K562 (cell line): Measurements from ENCODE around the gene ZBTB26. TPM values are rescaled to one million over a fixed set of nuclear protein-coding genes. Genes with fewer than 3 reads are reported as not detected.
A peak's percentile ranks its signal among the peaks of the same experiment; 100 is the strongest.

Experiments used
- CBX2 ChIP-seq: fragments of 200-600 bp; sonication (generic); IDR thresholded peaks from one replicate; pipeline ENCODE4 v1.6.1; 2012; ENCODE audit warnings: mild to moderate bottlenecking, low read length, inconsistent platforms; ENCODE audit not compliant: insufficient read depth, poor library complexity, severe bottlenecking
- ELF2 ChIP-seq: fragments of 250-450 bp; sonication (Bioruptor Pico); IDR thresholded peaks from 2 replicates; pipeline ENCODE4 v1.5.0; 2021; ENCODE audit warnings: mild to moderate bottlenecking
- HNRNPK ChIP-seq: fragments of 200-400 bp; formaldehyde crosslinking; IDR thresholded peaks from one replicate; pipeline ENCODE4 v1.6.1; 2018; ENCODE audit warnings: mild to moderate bottlenecking, low read depth, low read length; ENCODE audit not compliant: poor library complexity, severe bottlenecking
- KLF13 ChIP-seq: fragments of 450-650 bp; IDR thresholded peaks from 2 replicates; pipeline ENCODE4 v1.6.1; 2016; ENCODE audit warnings: missing genetic modification characterization, low read depth, mild to moderate bottlenecking, missing compliant biosample characterization, moderate library complexity, borderline replicate concordance
- MAFK ChIP-seq: IDR thresholded peaks from 2 replicates; pipeline ENCODE4 v1.6.1; 2011; ENCODE audit warnings: low read length, improper control_type of control experiment
- MEIS2 ChIP-seq: fragments of 450-650 bp; IDR thresholded peaks from 2 replicates; pipeline ENCODE4 v1.6.1; 2014; ENCODE audit warnings: mild to moderate bottlenecking; ENCODE audit not compliant: partially characterized antibody
- NELFE ChIP-seq: IDR thresholded peaks from 2 replicates; pipeline ENCODE4 v1.6.1; 2011; ENCODE audit warnings: mild to moderate bottlenecking; ENCODE audit not compliant: insufficient read depth, insufficient read length
- PHF20 ChIP-seq: fragments of 450-650 bp; IDR thresholded peaks from 2 replicates; pipeline ENCODE4 v1.6.1; 2018; ENCODE audit not compliant: partially characterized antibody
- RUNX1 ChIP-seq: sonication (generic); IDR thresholded peaks from 2 replicates; pipeline ENCODE4 v1.6.1; 2016; ENCODE audit warnings: antibody characterized with exemption, low read depth
- STAT5A ChIP-seq: IDR thresholded peaks from 2 replicates; pipeline ENCODE4 v1.6.1; 2012; ENCODE audit warnings: low read length, inconsistent platforms, borderline replicate concordance
- TEAD1 ChIP-seq, 2 experiments: fragments of 450-650 bp in 1 of 2; sonication (generic) in 1 of 2; formaldehyde crosslinking; IDR thresholded peaks; 2 replicates each; pipeline versions ENCODE4 v1.4.0 to v1.8.0; 2020 to 2022; ENCODE audit warnings: mild to moderate bottlenecking in 2 of 2, missing genetic modification reagents in 1 of 2
- ZFP91 ChIP-seq: sonication (generic); formaldehyde crosslinking; IDR thresholded peaks from 2 replicates; pipeline ENCODE4 v1.8.0; 2022; ENCODE audit warnings: mild to moderate bottlenecking, missing genetic modification reagents
- ZFX ChIP-seq: sonication (generic); formaldehyde crosslinking; IDR thresholded peaks from 2 replicates; pipeline ENCODE4 v1.8.0; 2022; ENCODE audit warnings: mild to moderate bottlenecking, missing genetic modification reagents, moderate library complexity
- ZNF239 ChIP-seq: fragments of 250-450 bp; sonication (Bioruptor Pico); IDR thresholded peaks from 2 replicates; pipeline ENCODE4 v1.4.0; 2020; ENCODE audit warnings: mild to moderate bottlenecking
- polyA plus RNA-seq, 8 experiments: library from polyadenylated mRNA; depleted of rRNA in 4 of 8; stranded (reverse) in 5 of 8; unstranded in 3 of 8; fragments of >200 nt; fragmentation: Nextera tagmentation in 2 of 8; fragmentation: Illumina TruSeq in 1 of 8; extraction: Ambion mirVana in 2 of 8; extraction: Trizol in 1 of 8; gene quantifications; 2 replicates each; pipeline versions ENCODE4 v1.2.1 to v1.2.3, GENCODE V29; 2011 to 2014; ENCODE audit warnings: inconsistent platforms in 1 of 8, missing spikeins in 1 of 8
- total RNA-seq, 7 experiments: library from RNA; depleted of rRNA in 6 of 7; stranded (reverse); fragments of >200 nt in 6 of 7; fragmentation: Illumina TruSeq in 2 of 7; extraction: Trizol in 2 of 7; gene quantifications; 2 replicates each; pipeline versions ENCODE4 v1.2.1 to v1.2.3, GENCODE V29; 2011 to 2021; ENCODE audit warnings: low replicate concordance in 1 of 7
- TF ChIP-seq, protein P1 (sequence below): fragments of 250-450 bp; sonication (Bioruptor Pico); IDR thresholded peaks from 2 replicates; pipeline ENCODE4 v1.4.0; 2020
- TF ChIP-seq, protein P2 (sequence below): IDR thresholded peaks from 2 replicates; pipeline ENCODE4 v1.6.1; 2012; ENCODE audit warnings: low read depth, low read length, improper control_type of control experiment, borderline replicate concordance
- TF ChIP-seq, protein P3 (sequence below): sonication (generic); formaldehyde crosslinking; IDR thresholded peaks from 2 replicates; pipeline ENCODE4 v1.8.0; 2022; ENCODE audit warnings: missing genetic modification reagents, mild to moderate bottlenecking, moderate library complexity, borderline replicate concordance

ZBTB26 gene
- total and polyA plus RNA-seq, 9 of the 15 experiments (the other 6 are each of a cell fraction or from before 2014, with no cell fraction given), result 2.4 to 20.7 (median 5.0) TPM

GRCh38 chr9:122904823-122905710 is 26.2 kb downstream of the ZBTB26 start, which contains the start of gene RC3H2 (continued):
- TF ChIP-seq, protein P1, sequence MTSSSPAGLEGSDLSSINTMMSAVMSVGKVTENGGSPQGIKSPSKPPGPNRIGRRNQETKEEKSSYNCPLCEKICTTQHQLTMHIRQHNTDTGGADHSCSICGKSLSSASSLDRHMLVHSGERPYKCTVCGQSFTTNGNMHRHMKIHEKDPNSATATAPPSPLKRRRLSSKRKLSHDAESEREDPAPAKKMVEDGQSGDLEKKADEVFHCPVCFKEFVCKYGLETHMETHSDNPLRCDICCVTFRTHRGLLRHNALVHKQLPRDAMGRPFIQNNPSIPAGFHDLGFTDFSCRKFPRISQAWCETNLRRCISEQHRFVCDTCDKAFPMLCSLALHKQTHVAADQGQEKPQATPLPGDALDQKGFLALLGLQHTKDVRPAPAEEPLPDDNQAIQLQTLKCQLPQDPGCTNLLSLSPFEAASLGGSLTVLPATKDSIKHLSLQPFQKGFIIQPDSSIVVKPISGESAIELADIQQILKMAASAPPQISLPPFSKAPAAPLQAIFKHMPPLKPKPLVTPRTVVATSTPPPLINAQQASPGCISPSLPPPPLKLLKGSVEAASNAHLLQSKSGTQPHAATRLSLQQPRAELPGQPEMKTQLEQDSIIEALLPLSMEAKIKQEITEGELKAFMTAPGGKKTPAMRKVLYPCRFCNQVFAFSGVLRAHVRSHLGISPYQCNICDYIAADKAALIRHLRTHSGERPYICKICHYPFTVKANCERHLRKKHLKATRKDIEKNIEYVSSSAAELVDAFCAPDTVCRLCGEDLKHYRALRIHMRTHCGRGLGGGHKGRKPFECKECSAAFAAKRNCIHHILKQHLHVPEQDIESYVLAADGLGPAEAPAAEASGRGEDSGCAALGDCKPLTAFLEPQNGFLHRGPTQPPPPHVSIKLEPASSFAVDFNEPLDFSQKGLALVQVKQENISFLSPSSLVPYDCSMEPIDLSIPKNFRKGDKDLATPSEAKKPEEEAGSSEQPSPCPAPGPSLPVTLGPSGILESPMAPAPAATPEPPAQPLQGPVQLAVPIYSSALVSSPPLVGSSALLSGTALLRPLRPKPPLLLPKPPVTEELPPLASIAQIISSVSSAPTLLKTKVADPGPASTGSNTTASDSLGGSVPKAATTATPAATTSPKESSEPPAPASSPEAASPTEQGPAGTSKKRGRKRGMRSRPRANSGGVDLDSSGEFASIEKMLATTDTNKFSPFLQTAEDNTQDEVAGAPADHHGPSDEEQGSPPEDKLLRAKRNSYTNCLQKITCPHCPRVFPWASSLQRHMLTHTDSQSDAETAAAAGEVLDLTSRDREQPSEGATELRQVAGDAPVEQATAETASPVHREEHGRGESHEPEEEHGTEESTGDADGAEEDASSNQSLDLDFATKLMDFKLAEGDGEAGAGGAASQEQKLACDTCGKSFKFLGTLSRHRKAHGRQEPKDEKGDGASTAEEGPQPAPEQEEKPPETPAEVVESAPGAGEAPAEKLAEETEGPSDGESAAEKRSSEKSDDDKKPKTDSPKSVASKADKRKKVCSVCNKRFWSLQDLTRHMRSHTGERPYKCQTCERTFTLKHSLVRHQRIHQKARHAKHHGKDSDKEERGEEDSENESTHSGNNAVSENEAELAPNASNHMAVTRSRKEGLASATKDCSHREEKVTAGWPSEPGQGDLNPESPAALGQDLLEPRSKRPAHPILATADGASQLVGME (CRISPR knock-in tag), result peak; percentile 99
- TF ChIP-seq CBX2 (no peak), NELFE (no peak), TEAD1 (CRISPR knock-in tag; IDR thresholded peaks at IDR 0.05) (peak; percentile 66 to 92; a peak in 3 of 4 replicates), ZFX (CRISPR knock-in tag) (peak; percentile 95), RUNX1 (no peak), KLF13 (peak; percentile 15; the same call in 1 of the 2 replicates), HNRNPK (no peak), ZNF239 (no peak), MAFK (no peak), ZFP91 (CRISPR knock-in tag) (no peak), MEIS2 (no peak), PHF20 (peak; percentile 68), ELF2 (CRISPR knock-in tag) (peak; percentile 72; the same call in 1 of the 2 replicates), STAT5A (no peak)
- TF ChIP-seq, protein P2, sequence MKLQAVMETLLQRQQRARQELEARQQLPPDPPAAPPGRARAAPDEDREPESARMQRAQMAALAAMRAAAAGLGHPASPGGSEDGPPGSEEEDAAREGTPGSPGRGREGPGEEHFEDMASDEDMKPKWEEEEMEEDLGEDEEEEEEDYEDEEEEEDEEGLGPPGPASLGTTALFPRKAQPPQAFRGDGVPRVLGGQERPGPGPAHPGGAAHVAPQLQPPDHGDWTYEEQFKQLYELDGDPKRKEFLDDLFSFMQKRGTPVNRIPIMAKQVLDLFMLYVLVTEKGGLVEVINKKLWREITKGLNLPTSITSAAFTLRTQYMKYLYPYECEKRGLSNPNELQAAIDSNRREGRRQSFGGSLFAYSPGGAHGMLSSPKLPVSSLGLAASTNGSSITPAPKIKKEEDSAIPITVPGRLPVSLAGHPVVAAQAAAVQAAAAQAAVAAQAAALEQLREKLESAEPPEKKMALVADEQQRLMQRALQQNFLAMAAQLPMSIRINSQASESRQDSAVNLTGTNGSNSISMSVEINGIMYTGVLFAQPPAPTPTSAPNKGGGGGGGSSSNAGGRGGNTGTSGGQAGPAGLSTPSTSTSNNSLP, result no peak
- TF ChIP-seq, protein P3, sequence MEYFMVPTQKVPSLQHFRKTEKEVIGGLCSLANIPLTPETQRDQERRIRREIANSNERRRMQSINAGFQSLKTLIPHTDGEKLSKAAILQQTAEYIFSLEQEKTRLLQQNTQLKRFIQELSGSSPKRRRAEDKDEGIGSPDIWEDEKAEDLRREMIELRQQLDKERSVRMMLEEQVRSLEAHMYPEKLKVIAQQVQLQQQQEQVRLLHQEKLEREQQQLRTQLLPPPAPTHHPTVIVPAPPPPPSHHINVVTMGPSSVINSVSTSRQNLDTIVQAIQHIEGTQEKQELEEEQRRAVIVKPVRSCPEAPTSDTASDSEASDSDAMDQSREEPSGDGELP (CRISPR knock-in tag), result peak; percentile 69
